ENCODE data around the gene ARL6IP4.

DNA sequence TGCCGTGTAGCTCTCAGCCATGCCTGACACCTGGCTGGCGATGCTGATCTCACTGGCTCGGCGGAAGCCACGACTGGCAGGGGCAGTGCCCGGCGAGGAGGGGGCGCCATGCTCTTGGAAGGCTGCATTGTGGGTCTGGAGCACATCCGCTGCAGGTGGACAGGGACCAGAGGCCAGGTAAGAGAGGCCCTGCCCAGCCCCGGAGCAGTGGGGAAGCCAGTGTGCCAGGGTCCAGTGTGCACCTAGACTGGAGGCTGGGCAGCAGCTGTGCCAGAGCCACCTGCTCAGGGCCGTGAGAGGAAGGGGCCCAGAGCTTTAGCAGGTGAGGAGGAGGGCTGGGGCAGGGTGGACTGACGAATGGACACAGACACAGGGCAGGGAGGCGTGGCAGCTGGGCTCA lies 10.1 kb downstream of the ARL6IP4 start:
- no peak for TF ChIP-seq SP1 (IDR thresholded peaks at IDR 0.05)
- no peak for TF ChIP-seq FOXA1 (IDR thresholded peaks at IDR 0.05)
- no peak for TF ChIP-seq ZNF384 (IDR thresholded peaks at IDR 0.05)
- TF ChIP-seq L3MBTL2 (conservative IDR thresholded peaks at IDR 0.05): no peak
- TF ChIP-seq CTBP1 (IDR thresholded peaks at IDR 0.05; ENCODE audit: borderline replicate concordance): no peak
- no peak for TF ChIP-seq ELF4 (IDR thresholded peaks at IDR 0.05)
- TF ChIP-seq TARDBP (IDR thresholded peaks at IDR 0.05): no peak
- TF ChIP-seq ARNT (IDR thresholded peaks at IDR 0.05): no peak
- no peak for TF ChIP-seq BHLHE40 (IDR thresholded peaks at IDR 0.05; ENCODE audit: borderline replicate concordance)
- no peak for TF ChIP-seq FOXM1 (IDR thresholded peaks at IDR 0.05; ENCODE audit: borderline replicate concordance)
- TF ChIP-seq, protein P1, sequence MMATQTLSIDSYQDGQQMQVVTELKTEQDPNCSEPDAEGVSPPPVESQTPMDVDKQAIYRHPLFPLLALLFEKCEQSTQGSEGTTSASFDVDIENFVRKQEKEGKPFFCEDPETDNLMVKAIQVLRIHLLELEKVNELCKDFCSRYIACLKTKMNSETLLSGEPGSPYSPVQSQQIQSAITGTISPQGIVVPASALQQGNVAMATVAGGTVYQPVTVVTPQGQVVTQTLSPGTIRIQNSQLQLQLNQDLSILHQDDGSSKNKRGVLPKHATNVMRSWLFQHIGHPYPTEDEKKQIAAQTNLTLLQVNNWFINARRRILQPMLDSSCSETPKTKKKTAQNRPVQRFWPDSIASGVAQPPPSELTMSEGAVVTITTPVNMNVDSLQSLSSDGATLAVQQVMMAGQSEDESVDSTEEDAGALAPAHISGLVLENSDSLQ (IDR thresholded peaks at IDR 0.05): no peak
